Measurements from ENCODE around the gene GPRC5C. TPM values are rescaled to one million over a fixed set of nuclear protein-coding genes. Genes with fewer than 3 reads are reported as not detected.

The GPRC5C gene
- total and polyA plus RNA-seq, 2 donors (not counting 1 experiment from before 2014, with no cell fraction given), result 0.66 to 1.1 TPM

GRCh38 chr17:74484066-74484465 is 52.2 kb downstream of the GPRC5C start:
- Histone ChIP-seq H3K27me3 (replicated peaks in 1 of 4; ENCODE audit: control extremely low read depth in 1 of 4, control insufficient read depth in 3 of 4, insufficient read depth in 4 of 4, low read length in 3 of 4) (no peaks in the 10 kb centered on the region), H3K27ac (ENCODE audit: low read length in 2 of 2) (no peak overlapping the region), H3K4me2 (replicated peaks; ENCODE audit: low read depth, low read length, poor library complexity, severe bottlenecking) (no peak overlapping the region), H3K79me2 (ENCODE audit: control insufficient read depth, insufficient read depth, low read length) (no peaks in the 10 kb centered on the region), H3K4me1 (ENCODE audit: control insufficient read depth in 2 of 2, insufficient read depth in 2 of 2, low read length in 2 of 2) (peaks cover under 1 to 4% of the 10 kb centered on the region in 2 donors), H3K9me3 (ENCODE audit: control extremely low read depth in 1 of 3, control insufficient read depth in 2 of 3, insufficient read depth in 1 of 3, low read length in 2 of 3) (no peaks in the 10 kb centered on the region), H2AFZ (ENCODE audit: insufficient read depth, low read depth, low read length, poor library complexity, severe bottlenecking) (no peak overlapping the region), H3K36me3 (replicated peaks in 1 of 2; ENCODE audit: control extremely low read depth in 1 of 2, control insufficient read depth in 1 of 2, extremely low read depth in 1 of 2, insufficient read depth in 2 of 2, low read length in 1 of 2) (no peaks in the 10 kb centered on the region), H4K20me1 (ENCODE audit: control insufficient read depth, insufficient read depth, low read length, poor library complexity, severe bottlenecking) (no peaks in the 10 kb centered on the region), H3K4me3 (ENCODE audit: control extremely low read depth in 1 of 5, extremely low read depth in 1 of 5, insufficient read depth in 1 of 5, low read depth in 2 of 5, low read length in 4 of 5) (no peak overlapping the region), H3K9ac (ENCODE audit: low read length) (no peak overlapping the region)
- Mint-ChIP-seq H3K27me3 (no peaks in the 10 kb centered on the region), H3K27ac (no peak overlapping the region), H3K4me3 (no peak overlapping the region), H3K9me3 (ENCODE audit: insufficient read depth) (no peaks in the 10 kb centered on the region), H3K4me1 (peaks cover 10% of the 10 kb centered on the region)
- intact Hi-C loops (cut with micrococcal nuclease), result no loop called here
- no peak for DNase-seq
- WGBS (ENCODE audit: insufficient coverage), result 94% methylated on average over 7 of the region's 9 CpGs
- no peak for ATAC-seq (ENCODE audit: low read depth)
- POLR2A ChIA-PET, result interaction anchor here (0.6 kb wide), 1 partner anchor 292 kb away, joined by 3 read pairs; the partner anchor contains the start of gene NAT9
- CTCF ChIA-PET, result interaction anchor here (0.7 to 1.0 kb wide), 2 partner anchors 14 to 19 kb away, joined by 3 to 4 read pairs; no protein-coding TSS in a partner anchor
- TF ChIP-seq CTCF (IDR thresholded peaks at IDR 0.05), result no peak
- TF ChIP-seq EZH2 (IDR thresholded peaks at IDR 0.05; ENCODE audit: borderline replicate concordance, insufficient read depth, low read depth, low read length, poor library complexity, severe bottlenecking), result no peak

- CTCF ChIA-PET, result interaction anchor here (0.7 to 1.0 kb wide), 2 partner anchors 15 to 20 kb away, joined by 3 to 4 read pairs; no protein-coding TSS in a partner anchor
- Histone ChIP-seq H2AFZ (ENCODE audit: insufficient read depth, low read depth, low read length, poor library complexity, severe bottlenecking) (no peak overlapping the region), H3K36me3 (replicated peaks in 1 of 2; ENCODE audit: control extremely low read depth in 1 of 2, control insufficient read depth in 1 of 2, extremely low read depth in 1 of 2, insufficient read depth in 2 of 2, low read length in 1 of 2) (no peaks in the 10 kb centered on the region), H3K4me3 (ENCODE audit: control extremely low read depth in 1 of 5, extremely low read depth in 1 of 5, insufficient read depth in 1 of 5, low read depth in 2 of 5, low read length in 4 of 5) (no peak overlapping the region), H3K4me1 (ENCODE audit: control insufficient read depth in 2 of 2, insufficient read depth in 2 of 2, low read length in 2 of 2) (no peaks in the 10 kb centered on the region), H3K27me3 (replicated peaks in 1 of 4; ENCODE audit: control extremely low read depth in 1 of 4, control insufficient read depth in 3 of 4, insufficient read depth in 4 of 4, low read length in 3 of 4) (no peaks in the 10 kb centered on the region), H3K27ac (ENCODE audit: low read length in 2 of 2) (no peak overlapping the region), H3K79me2 (ENCODE audit: control insufficient read depth, insufficient read depth, low read length) (no peaks in the 10 kb centered on the region), H3K4me2 (replicated peaks; ENCODE audit: low read depth, low read length, poor library complexity, severe bottlenecking) (no peak overlapping the region), H3K9me3 (ENCODE audit: control extremely low read depth in 1 of 3, control insufficient read depth in 2 of 3, insufficient read depth in 1 of 3, low read length in 2 of 3) (no peaks in the 10 kb centered on the region), H4K20me1 (ENCODE audit: control insufficient read depth, insufficient read depth, low read length, poor library complexity, severe bottlenecking) (no peaks in the 10 kb centered on the region), H3K9ac (ENCODE audit: low read length) (no peak overlapping the region)
- DNase-seq (no peak), ATAC-seq (ENCODE audit: low read depth) (no peak)
- TF ChIP-seq CTCF (IDR thresholded peaks at IDR 0.05) (no peak), EZH2 (IDR thresholded peaks at IDR 0.05; ENCODE audit: borderline replicate concordance, insufficient read depth, low read depth, low read length, poor library complexity, severe bottlenecking) (no peak)
- H3K4me3 Mint-ChIP-seq, result no peak overlapping the region
- H3K27me3 Mint-ChIP-seq, result no peaks in the 10 kb centered on the region
- WGBS (ENCODE audit: insufficient coverage), result 93% methylated on average over 7 of the region's 9 CpGs
- H3K9me3 Mint-ChIP-seq (ENCODE audit: insufficient read depth), result no peaks in the 10 kb centered on the region
- no peaks in the 10 kb centered on the region for H3K4me1 Mint-ChIP-seq
- intact Hi-C loops (cut with micrococcal nuclease), result no loop called here
- H3K27ac Mint-ChIP-seq, result no peak overlapping the region
- POLR2A ChIA-PET, result no interaction called here
These were observed 53.3 kb downstream of the GPRC5C start for GRCh38 chr17:74485022-74485743.

All from B cell (primary cell).